Measurements from ENCODE around the gene STAM2.
"Not testable (repeated sequence)": the region's sequence is repeated elsewhere in the genome, so short reads cannot be mapped to it uniquely, and the experiment has no call there.

The STAM2 gene

DNA sequence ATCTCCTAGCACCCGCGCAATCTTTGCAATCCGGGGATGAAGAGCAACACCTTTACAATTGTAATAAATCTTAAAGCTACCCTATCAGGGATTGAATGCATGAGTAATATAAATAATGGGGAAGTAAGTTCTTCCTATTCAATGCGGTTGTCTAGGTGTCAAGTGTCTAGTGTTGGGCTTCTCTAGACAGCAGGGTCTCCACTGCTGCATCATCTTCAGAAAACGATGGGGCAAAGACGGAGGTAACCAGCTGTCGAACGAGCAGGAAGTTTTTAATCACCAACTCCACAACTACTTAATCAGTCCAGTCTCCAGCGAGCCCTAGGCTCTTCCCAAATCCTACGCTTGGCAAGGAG is 573 bp downstream of the STAM2 start:
- H3K4me3 ChIP-seq (replicated peaks; ENCODE audit: low read depth, low read length): peak overlapping the region; percentile 81
- no peaks in the 10 kb centered on the region for H3K27me3 ChIP-seq (replicated peaks; ENCODE audit: control insufficient read depth, insufficient read depth, low read length)
- H3K36me3 ChIP-seq (ENCODE audit: control insufficient read depth, insufficient read depth, low read length): no peaks in the 10 kb centered on the region
- TF ChIP-seq, protein P1, sequence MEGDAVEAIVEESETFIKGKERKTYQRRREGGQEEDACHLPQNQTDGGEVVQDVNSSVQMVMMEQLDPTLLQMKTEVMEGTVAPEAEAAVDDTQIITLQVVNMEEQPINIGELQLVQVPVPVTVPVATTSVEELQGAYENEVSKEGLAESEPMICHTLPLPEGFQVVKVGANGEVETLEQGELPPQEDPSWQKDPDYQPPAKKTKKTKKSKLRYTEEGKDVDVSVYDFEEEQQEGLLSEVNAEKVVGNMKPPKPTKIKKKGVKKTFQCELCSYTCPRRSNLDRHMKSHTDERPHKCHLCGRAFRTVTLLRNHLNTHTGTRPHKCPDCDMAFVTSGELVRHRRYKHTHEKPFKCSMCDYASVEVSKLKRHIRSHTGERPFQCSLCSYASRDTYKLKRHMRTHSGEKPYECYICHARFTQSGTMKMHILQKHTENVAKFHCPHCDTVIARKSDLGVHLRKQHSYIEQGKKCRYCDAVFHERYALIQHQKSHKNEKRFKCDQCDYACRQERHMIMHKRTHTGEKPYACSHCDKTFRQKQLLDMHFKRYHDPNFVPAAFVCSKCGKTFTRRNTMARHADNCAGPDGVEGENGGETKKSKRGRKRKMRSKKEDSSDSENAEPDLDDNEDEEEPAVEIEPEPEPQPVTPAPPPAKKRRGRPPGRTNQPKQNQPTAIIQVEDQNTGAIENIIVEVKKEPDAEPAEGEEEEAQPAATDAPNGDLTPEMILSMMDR (IDR thresholded peaks at IDR 0.05; ENCODE audit: insufficient read depth, low read length, poor library complexity, severe bottlenecking): no peak
- DNase-seq (ENCODE audit: extremely low read depth, insufficient read length): no peak

DNA sequence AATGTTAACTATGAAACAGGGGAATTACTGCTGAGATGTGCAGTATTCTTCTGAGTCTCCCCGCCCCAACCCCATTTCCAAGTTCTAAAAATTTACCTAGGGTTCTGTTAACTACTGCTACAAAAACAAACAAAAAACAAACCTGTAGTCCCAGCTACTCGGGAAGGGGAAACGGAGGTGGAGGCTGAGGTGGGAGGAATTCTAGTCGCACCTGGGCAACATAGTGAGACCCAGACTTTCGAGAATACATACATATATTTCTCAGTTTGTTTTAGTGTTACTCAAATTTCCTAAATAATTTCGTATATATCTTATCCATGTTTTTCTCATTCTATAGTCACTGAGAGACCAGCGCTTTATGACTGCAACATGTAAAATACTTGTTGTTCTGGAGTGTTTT is 989 bp downstream of the STAM2 start:
- DNase-seq (ENCODE audit: extremely low read depth, insufficient read length): no peak
- TF ChIP-seq, protein P1 (IDR thresholded peaks at IDR 0.05; ENCODE audit: insufficient read depth, low read length, poor library complexity, severe bottlenecking): no peak
- no peaks in the 10 kb centered on the region for H3K36me3 ChIP-seq (ENCODE audit: control insufficient read depth, insufficient read depth, low read length)
- H3K4me3 ChIP-seq (replicated peaks; ENCODE audit: low read depth, low read length): peak overlapping the region; percentile 81
- no peaks in the 10 kb centered on the region for H3K27me3 ChIP-seq (replicated peaks; ENCODE audit: control insufficient read depth, insufficient read depth, low read length)

DNA sequence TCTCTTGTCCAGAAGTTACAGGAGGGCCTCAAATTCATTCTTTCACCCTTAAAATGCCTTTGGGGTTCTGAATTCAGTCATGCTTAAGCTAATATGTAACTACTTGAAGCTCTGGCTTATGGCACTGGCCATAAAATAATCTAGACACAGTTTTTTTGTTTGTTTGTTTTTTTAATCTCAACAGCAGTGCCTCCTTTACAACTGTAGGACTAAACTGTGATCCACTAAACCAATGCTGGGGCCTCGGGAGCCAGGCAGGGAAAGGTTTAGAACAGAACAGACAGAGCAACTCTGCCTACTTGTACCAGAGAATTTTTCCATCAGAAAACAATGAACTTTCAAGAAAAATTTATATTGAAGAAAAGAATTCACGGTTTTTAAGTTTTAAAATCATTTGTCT is 1.7 kb downstream of the STAM2 start:
- no peaks in the 10 kb centered on the region for H3K27me3 ChIP-seq (replicated peaks; ENCODE audit: control insufficient read depth, insufficient read depth, low read length)
- H3K36me3 ChIP-seq (ENCODE audit: control insufficient read depth, insufficient read depth, low read length): no peaks in the 10 kb centered on the region
- DNase-seq (ENCODE audit: extremely low read depth, insufficient read length): no peak
- TF ChIP-seq, protein P1 (IDR thresholded peaks at IDR 0.05; ENCODE audit: insufficient read depth, low read length, poor library complexity, severe bottlenecking): no peak
- peak overlapping the region; percentile 14 for H3K4me3 ChIP-seq (replicated peaks; ENCODE audit: low read depth, low read length)

DNA sequence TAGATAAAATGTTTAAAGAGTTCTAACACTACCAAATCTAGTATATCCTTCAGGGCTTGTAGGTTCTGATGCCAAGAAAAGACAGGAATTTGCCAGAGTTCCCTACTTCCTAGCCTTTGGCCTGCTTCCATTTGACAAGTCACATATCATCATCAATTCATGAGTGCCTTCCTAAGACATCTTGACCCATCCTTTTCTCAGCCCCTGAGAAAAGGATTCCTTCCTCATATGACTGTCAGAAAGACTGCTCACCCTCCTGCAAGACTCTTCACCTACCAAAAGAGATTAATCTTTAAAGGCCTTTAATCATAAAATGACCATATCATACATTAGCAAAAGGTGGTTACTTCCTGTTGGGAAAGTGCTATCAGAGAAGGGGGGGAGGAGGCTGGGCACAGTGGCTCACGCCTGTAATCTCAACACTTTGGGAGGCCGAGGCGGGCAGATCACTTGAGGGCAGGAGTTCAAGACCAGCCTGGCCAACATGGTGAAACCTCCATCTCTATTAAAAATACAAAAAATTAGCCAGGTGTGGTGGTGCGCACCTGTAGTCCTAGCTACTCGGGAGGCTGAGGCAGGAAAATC is 3.3 kb downstream of the STAM2 start:
- H3K36me3 ChIP-seq (ENCODE audit: control insufficient read depth, insufficient read depth, low read length); DNase-seq (ENCODE audit: extremely low read depth, insufficient read length); H3K4me3 ChIP-seq (replicated peaks; ENCODE audit: low read depth, low read length); H3K27me3 ChIP-seq (replicated peaks; ENCODE audit: control insufficient read depth, insufficient read depth, low read length): not testable (repeated sequence)

DNA sequence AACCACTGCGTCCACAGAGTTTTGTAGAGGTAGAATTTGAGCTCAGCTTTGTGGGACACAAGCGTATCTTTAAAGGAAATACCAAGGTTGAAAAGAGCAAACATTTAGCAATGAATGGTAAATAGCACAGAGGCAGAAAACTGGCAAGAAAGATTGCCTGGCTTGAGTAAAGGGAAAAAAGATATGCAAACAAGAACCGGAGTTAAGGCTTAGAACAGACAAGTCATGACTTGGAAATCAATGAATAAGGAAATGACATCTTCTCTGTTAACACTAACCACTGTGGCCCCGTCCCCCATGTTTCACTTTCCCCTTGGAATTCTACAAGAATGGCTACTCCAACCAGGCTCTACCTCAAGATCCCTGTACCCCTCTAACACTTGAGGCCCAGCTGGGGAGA is 3.8 kb downstream of the STAM2 start:
- H3K36me3 ChIP-seq (ENCODE audit: control insufficient read depth, insufficient read depth, low read length): no peaks in the 10 kb centered on the region
- DNase-seq (ENCODE audit: extremely low read depth, insufficient read length): no peak
- no peaks in the 10 kb centered on the region for H3K27me3 ChIP-seq (replicated peaks; ENCODE audit: control insufficient read depth, insufficient read depth, low read length)
- peak overlapping the region; percentile 27; the same call in 1 of the 2 replicates for H3K4me3 ChIP-seq (replicated peaks; ENCODE audit: low read depth, low read length)
- TF ChIP-seq, protein P1 (IDR thresholded peaks at IDR 0.05; ENCODE audit: insufficient read depth, low read length, poor library complexity, severe bottlenecking): no peak

DNA sequence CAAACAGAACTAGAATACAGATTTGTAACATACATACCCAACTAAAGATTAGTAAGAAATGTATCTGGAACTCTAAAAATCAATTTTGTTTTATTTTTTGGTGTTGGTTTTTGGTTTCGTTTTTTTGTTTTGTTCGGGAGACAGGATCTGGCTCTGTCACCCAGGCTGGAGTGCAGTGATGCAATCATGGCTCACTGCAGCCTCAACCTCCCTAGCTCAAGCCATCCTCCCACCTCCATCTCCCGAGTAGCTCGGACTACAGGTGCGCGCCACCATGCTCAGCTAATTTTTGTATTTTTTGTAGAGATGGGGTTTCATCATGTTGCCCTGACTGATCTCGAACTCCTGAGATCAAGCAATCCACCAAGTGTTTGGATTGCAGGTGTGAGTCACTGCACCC is 6.4 kb downstream of the STAM2 start:
- not testable (repeated sequence) for DNase-seq (ENCODE audit: extremely low read depth, insufficient read length); H3K36me3 ChIP-seq (ENCODE audit: control insufficient read depth, insufficient read depth, low read length); H3K27me3 ChIP-seq (replicated peaks; ENCODE audit: control insufficient read depth, insufficient read depth, low read length); H3K4me3 ChIP-seq (replicated peaks; ENCODE audit: low read depth, low read length)

DNA sequence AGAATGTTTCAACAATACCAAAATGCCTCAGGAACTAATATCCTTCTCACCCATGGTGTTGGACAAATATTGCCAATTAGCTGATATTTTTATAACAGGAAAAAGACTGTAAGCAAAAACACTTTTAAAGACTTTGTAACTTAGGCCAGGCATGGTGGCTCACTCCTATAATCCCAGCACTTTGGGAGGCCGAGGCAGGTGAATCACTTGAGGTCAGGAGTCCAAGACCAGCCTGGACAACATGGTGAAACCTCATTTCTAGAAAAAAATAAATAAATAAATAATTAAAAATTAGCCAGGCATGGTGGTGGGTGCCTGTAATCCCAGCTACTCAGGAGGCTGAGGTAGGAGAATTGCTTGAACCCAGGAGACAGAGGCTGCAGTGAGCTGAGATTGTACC is 8.1 kb downstream of the STAM2 start:
- DNase-seq (ENCODE audit: extremely low read depth, insufficient read length); H3K27me3 ChIP-seq (replicated peaks; ENCODE audit: control insufficient read depth, insufficient read depth, low read length); H3K36me3 ChIP-seq (ENCODE audit: control insufficient read depth, insufficient read depth, low read length): not testable (repeated sequence)
- peak overlapping the region; percentile 44 for H3K4me3 ChIP-seq (replicated peaks; ENCODE audit: low read depth, low read length)

Data from GM06990 (cell line).